ENCODE measurements around the gene FKBP5. TPM values are rescaled to one million over a fixed set of nuclear protein-coding genes. Genes with fewer than 3 reads are reported as not detected.
A peak's percentile ranks its signal among the peaks of the same experiment; 100 is the strongest.

FKBP5 gene
- total and polyA plus RNA-seq, 10 donors: 23.8 to 368 (median 148) TPM

DNA sequence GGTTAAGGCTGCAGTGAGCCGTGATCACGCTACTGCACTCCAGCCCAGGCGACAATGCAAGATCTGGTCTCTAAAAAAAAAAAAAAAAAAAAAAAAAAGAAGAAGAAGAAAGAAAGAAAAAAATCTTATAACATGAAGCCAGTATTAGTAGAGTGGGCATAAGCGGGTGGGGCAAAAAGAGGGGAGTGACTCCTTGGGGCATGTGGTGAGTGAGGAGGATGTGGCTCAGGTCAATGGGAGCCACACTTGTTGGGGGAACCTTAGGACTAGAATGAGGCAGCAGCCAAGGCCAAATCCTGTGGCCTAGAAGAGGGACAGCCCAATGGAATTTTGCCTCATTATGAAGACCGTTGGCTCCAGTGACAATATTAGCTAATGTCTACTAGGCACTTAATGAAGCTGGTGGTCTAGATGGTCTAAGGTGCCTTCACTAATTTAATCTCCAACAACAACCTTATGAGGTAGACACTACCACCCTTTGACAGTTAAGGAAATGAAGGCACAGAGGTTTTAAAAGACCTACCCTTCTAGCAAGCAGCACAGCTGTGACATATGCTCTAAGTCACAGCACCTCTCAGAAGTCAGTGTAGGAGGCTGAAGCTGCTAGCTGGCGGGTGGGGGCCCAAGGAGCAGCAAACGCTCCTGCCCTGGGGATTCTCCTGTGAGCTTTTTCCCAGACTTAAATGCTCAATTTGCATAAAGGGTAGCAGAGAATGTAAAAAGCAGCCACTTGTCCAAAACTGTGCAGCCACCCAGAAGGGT, 24.5 kb upstream of the FKBP5 start:
- H3K27ac ChIP-seq: no peak overlapping the region
- no peaks in the 10 kb centered on the region for H3K36me3 ChIP-seq
- no peak overlapping the region for H3K4me3 ChIP-seq
- H3K27me3 ChIP-seq (replicated peaks in 1 of 7): no peaks in the 10 kb centered on the region
- 81 to 89% (median 87%) methylated on average over 7 of the region's 7 CpGs for WGBS, 5 donors
- H3K4me1 ChIP-seq: peaks cover 4 to 33% (median 10%) of the 10 kb centered on the region in 6 donors
- intact Hi-C loops (cut with DNase I; ENCODE audit: low total_unique reads): no loop called here
- peak; percentile 37 for DNase-seq
- TF ChIP-seq, protein P1, sequence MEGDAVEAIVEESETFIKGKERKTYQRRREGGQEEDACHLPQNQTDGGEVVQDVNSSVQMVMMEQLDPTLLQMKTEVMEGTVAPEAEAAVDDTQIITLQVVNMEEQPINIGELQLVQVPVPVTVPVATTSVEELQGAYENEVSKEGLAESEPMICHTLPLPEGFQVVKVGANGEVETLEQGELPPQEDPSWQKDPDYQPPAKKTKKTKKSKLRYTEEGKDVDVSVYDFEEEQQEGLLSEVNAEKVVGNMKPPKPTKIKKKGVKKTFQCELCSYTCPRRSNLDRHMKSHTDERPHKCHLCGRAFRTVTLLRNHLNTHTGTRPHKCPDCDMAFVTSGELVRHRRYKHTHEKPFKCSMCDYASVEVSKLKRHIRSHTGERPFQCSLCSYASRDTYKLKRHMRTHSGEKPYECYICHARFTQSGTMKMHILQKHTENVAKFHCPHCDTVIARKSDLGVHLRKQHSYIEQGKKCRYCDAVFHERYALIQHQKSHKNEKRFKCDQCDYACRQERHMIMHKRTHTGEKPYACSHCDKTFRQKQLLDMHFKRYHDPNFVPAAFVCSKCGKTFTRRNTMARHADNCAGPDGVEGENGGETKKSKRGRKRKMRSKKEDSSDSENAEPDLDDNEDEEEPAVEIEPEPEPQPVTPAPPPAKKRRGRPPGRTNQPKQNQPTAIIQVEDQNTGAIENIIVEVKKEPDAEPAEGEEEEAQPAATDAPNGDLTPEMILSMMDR (IDR thresholded peaks at IDR 0.05 in 8 of 11, conservative IDR thresholded peaks at IDR 0.05 in 3 of 11): no peak
- TF ChIP-seq POLR2AphosphoS5 (IDR thresholded peaks at IDR 0.05): no peak
- TF ChIP-seq POLR2A (IDR thresholded peaks at IDR 0.05): no peak
- H3K9me3 ChIP-seq: no peaks in the 10 kb centered on the region

DNA sequence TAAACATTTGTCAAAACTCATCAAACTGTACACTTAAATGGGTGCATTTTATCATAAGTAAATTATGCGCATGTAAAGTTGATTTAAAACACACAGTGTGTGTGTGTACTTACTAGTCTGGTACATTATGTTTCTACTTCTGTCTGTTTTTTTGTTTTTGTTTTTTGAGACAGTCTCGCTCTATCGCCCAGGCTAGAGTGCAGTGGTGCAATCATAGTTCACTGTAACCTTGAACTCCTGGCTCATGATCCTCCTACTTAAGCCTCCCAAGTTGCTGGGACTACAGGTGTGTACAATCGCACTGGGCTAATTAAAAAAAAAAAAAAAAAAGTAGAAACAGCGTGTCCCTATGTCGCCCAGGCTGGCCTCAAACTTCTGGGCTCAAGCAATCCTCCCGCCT, 23.0 kb upstream of the FKBP5 start:
- no peaks in the 10 kb centered on the region for H3K9me3 ChIP-seq
- intact Hi-C loops (cut with DNase I; ENCODE audit: low total_unique reads): no loop called here
- H3K4me1 ChIP-seq: peaks cover 0 to 19% (median 0%) of the 10 kb centered on the region in 6 donors
- DNase-seq: no peak
- no peak for TF ChIP-seq POLR2AphosphoS5 (IDR thresholded peaks at IDR 0.05)
- TF ChIP-seq POLR2A (IDR thresholded peaks at IDR 0.05): no peak
- TF ChIP-seq, protein P1 (IDR thresholded peaks at IDR 0.05 in 8 of 11, conservative IDR thresholded peaks at IDR 0.05 in 3 of 11): no peak
- 93 to 96% (median 94%) methylated on average over 7 of the region's 7 CpGs for WGBS, 5 donors
- no peak overlapping the region for H3K4me3 ChIP-seq
- H3K27ac ChIP-seq: no peak overlapping the region
- H3K27me3 ChIP-seq (replicated peaks in 1 of 7): no peaks in the 10 kb centered on the region
- no peaks in the 10 kb centered on the region for H3K36me3 ChIP-seq

DNA sequence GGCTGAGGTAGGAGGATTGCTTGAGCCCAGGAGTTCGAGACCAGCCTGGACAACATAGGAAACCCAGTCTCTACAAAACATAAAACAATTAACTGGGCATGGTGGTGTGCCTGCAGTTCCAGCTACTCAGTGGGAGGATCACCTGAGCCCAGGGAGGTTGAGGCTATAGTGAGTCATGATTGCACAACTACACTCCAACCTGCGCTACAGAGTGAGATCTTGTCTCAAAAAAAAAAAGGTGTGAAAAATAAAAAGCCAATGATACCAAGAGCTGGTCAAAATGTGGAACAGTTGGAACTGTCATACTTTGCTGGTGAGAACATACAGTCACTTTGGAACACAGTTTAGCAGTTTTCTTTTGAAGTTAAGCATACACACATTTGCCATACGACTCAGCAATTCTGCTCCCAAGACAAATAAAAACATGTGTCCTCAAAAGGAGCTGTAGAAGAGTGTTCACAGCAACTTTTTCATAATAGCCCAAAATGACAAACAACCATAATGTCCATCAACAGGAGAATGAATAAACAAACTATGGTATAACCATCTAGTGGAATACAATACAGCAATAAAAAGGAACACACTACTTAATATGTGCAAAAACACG, 21.6 kb upstream of the FKBP5 start:
- intact Hi-C loops (cut with DNase I; ENCODE audit: low total_unique reads): no loop called here
- Histone ChIP-seq H3K4me3 (no peak overlapping the region), H3K27ac (peak overlapping the region in 2 of 8 donors; percentile 5 to 31), H3K4me1 (peaks cover 0 to 20% (median 0%) of the 10 kb centered on the region in 6 donors), H3K36me3 (no peaks in the 10 kb centered on the region), H3K27me3 (replicated peaks in 1 of 7) (no peaks in the 10 kb centered on the region), H3K9me3 (no peaks in the 10 kb centered on the region)
- 65 to 81% (median 75%) methylated on average over 4 of the region's 4 CpGs for WGBS, 5 donors
- DNase-seq: no peak
- peak in 1 of 3 donors; percentile 15 for TF ChIP-seq POLR2AphosphoS5 (IDR thresholded peaks at IDR 0.05)
- no peak for TF ChIP-seq POLR2A (IDR thresholded peaks at IDR 0.05)

DNA sequence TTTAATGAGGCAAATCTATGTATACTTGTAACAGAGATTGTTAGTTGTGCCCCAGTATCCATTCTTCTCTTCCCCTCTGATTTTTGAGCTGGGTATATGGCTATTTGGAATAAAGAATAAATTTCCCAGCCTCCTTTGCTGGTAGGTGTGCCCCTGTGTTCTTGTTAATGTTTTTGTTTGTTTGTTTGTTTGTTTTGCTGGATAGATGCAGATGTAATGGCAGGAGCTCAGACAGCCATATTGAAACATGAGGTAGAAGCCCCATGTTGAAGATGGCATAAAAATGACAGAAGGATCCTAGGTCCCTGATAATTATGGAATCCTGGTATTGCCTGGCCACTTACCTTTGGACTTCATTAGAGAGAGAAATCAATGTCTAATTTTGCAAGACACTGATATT, 19.9 kb upstream of the FKBP5 start:
- H3K4me3 ChIP-seq: no peak overlapping the region
- peaks cover 0 to 3% (median 2%) of the 10 kb centered on the region in 8 donors for H3K9me3 ChIP-seq
- DNase-seq: no peak
- H3K4me1 ChIP-seq: peaks cover 0 to 20% (median 0%) of the 10 kb centered on the region in 6 donors
- no peak overlapping the region for H3K27ac ChIP-seq
- H3K27me3 ChIP-seq (replicated peaks in 1 of 7): no peaks in the 10 kb centered on the region
- H3K36me3 ChIP-seq: no peaks in the 10 kb centered on the region
- intact Hi-C loops (cut with DNase I; ENCODE audit: low total_unique reads): no loop called here
- TF ChIP-seq POLR2A (IDR thresholded peaks at IDR 0.05) (no peak), POLR2AphosphoS5 (IDR thresholded peaks at IDR 0.05) (no peak)
- TF ChIP-seq, protein P1 (IDR thresholded peaks at IDR 0.05 in 8 of 11, conservative IDR thresholded peaks at IDR 0.05 in 3 of 11): no peak

Measured in spleen (tissue), 11 donors.